Sigmoid colon (tissue), 4 donors: ENCODE data around the gene ELF3.

Experiments used
- POLR2A ChIP-seq, 2 donors: fragments of 450-650 bp; IDR thresholded peaks; one replicate each; pipeline ENCODE4 v1.6.1; 2016; ENCODE audit warnings: antibody characterized with exemption in 2 of 2, mild to moderate bottlenecking in 2 of 2, moderate library complexity in 2 of 2
- POLR2AphosphoS5 ChIP-seq, 4 donors: sonication (generic); formaldehyde crosslinking; IDR thresholded peaks; one replicate each; pipeline ENCODE4 v1.6.1; 2017; ENCODE audit warnings: antibody characterized with exemption in 4 of 4
- TF ChIP-seq, protein P1 (sequence below), 4 experiments: fragments of 450-650 bp in 3 of 4; fragments of 200-600 bp in 1 of 4; IDR thresholded peaks; one replicate each; pipeline ENCODE4 v1.5.1; 2016 to 2019; ENCODE audit warnings: antibody characterized with exemption in 4 of 4, mild to moderate bottlenecking in 3 of 4, moderate library complexity in 2 of 4

DNA sequence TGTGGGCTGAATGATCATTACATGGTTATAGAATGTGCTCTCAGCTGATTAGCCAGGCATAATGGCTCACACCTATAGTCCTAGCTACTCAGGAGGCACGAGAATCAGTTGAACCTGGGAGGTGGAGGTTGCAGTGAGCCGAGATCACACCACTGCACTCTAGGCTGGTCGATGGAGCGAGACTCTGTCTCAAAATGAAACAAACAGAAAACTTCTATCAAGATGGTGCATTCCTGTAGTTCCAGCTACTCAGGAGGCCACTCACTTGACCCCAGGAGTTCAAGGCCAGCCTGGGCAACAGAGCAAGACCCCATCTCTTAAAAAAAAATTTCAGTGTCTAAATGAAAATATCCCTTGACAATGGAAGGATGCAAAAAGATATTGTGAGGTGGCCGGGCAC, 44.2 kb upstream of the ELF3 start:
- TF ChIP-seq, protein P1, sequence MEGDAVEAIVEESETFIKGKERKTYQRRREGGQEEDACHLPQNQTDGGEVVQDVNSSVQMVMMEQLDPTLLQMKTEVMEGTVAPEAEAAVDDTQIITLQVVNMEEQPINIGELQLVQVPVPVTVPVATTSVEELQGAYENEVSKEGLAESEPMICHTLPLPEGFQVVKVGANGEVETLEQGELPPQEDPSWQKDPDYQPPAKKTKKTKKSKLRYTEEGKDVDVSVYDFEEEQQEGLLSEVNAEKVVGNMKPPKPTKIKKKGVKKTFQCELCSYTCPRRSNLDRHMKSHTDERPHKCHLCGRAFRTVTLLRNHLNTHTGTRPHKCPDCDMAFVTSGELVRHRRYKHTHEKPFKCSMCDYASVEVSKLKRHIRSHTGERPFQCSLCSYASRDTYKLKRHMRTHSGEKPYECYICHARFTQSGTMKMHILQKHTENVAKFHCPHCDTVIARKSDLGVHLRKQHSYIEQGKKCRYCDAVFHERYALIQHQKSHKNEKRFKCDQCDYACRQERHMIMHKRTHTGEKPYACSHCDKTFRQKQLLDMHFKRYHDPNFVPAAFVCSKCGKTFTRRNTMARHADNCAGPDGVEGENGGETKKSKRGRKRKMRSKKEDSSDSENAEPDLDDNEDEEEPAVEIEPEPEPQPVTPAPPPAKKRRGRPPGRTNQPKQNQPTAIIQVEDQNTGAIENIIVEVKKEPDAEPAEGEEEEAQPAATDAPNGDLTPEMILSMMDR (IDR thresholded peaks at IDR 0.05): no peak
- no peak for TF ChIP-seq POLR2A (IDR thresholded peaks at IDR 0.05)
- TF ChIP-seq POLR2AphosphoS5 (IDR thresholded peaks at IDR 0.05): no peak
